Measurements from ENCODE around the gene ADCY10. TPM values are rescaled to one million over a fixed set of nuclear protein-coding genes. Genes with fewer than 3 reads are reported as not detected.

ADCY10 gene
- total and polyA plus RNA-seq, 12 donors = 0.07 to 0.61 (median 0.24) TPM; not detected in 2

- Histone ChIP-seq H3K27ac (no peak overlapping the region), H3K4me1 (replicated peaks in 1 of 2) (no peaks in the 10 kb centered on the region), H3K4me3 (no peak overlapping the region), H3K36me3 (replicated peaks in 1 of 2) (no peaks in the 10 kb centered on the region), H3K9me3 (replicated peaks in 1 of 3) (no peaks in the 10 kb centered on the region), H3K27me3 (no peaks in the 10 kb centered on the region)
- WGBS, 4 donors = 82 to 87% (median 85%) methylated on average over 8 of the region's 8 CpGs
- intact Hi-C loops (cut with DNase I) = no loop called here
- TF ChIP-seq POLR2A (IDR thresholded peaks at IDR 0.05) = no peak
- TF ChIP-seq CTCF (IDR thresholded peaks at IDR 0.05) = no peak
- DNase-seq = no peak
These were observed 52.1 kb downstream of the ADCY10 start for GRCh38 chr1:167861664-167862381.

- no peaks in the 10 kb centered on the region for H3K36me3 ChIP-seq (replicated peaks in 1 of 2)
These were observed 53.6 kb downstream of the ADCY10 start for GRCh38 chr1:167860231-167860923.

DNA sequence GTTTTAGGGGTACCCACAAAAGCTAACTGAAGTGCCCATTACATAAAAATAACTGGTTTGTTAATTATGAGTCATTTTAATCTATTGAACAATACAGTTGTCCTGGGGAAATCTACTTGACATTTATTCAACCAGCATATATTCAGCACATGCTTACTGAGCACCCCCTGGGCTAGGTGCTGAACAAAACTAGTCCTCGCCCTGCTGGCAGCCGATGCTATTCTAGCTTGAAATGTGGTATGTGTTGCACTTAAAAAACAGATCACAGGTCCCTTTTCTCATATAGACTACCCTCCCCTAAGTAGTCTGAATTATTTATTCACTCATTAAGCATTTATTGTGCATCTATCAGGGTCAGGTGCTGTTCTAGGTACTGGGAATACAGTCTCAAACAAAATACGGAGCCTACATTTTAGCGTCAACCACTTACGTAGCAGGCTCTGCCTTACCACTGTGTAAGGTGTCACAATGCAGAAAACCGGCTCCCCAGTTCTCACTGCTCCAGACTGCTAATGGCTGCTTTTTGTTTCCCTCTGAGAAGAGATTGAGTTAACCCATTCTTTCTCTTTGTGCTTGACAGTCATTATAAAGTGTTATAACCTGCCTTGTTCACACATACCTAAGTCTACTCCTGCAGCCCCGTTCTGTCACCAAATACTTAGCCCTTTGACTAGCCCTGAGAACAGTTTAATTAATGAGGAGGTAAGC is 57.1 kb downstream of the ADCY10 start:
- Histone ChIP-seq H3K4me1 (replicated peaks in 1 of 2) (no peaks in the 10 kb centered on the region), H3K9me3 (replicated peaks in 1 of 3) (no peaks in the 10 kb centered on the region), H3K4me3 (no peak overlapping the region), H3K27ac (no peak overlapping the region), H3K27me3 (no peaks in the 10 kb centered on the region), H3K36me3 (replicated peaks in 1 of 2) (no peaks in the 10 kb centered on the region)
- no peak for TF ChIP-seq CTCF (IDR thresholded peaks at IDR 0.05)
- DNase-seq = no peak
- intact Hi-C loops (cut with DNase I) = no loop called here
- 84 to 88% (median 86%) methylated on average over 7 of the region's 7 CpGs for WGBS, 4 donors

More at GRCh38 chr1:167860231-167860923, 53.6 kb downstream of the ADCY10 start:
- H3K27ac ChIP-seq = no peak overlapping the region
- intact Hi-C loops (cut with DNase I) = no loop called here
- H3K27me3 ChIP-seq = no peaks in the 10 kb centered on the region
- TF ChIP-seq CTCF (IDR thresholded peaks at IDR 0.05) = no peak
- TF ChIP-seq POLR2A (IDR thresholded peaks at IDR 0.05) = no peak
- no peak overlapping the region for H3K4me3 ChIP-seq
- no peaks in the 10 kb centered on the region for H3K9me3 ChIP-seq (replicated peaks in 1 of 3)
- H3K4me1 ChIP-seq (replicated peaks in 1 of 2) = no peaks in the 10 kb centered on the region
- no peak for DNase-seq

GRCh38 chr1:167854184-167854583 is 59.8 kb downstream of the ADCY10 start:
- no peak overlapping the region for H3K27ac ChIP-seq
- no peaks in the 10 kb centered on the region for H3K4me1 ChIP-seq (replicated peaks in 1 of 2)
- TF ChIP-seq POLR2A (IDR thresholded peaks at IDR 0.05) (no peak), CTCF (IDR thresholded peaks at IDR 0.05) (no peak)
- H3K27me3 ChIP-seq = no peaks in the 10 kb centered on the region
- no peak for DNase-seq
- H3K36me3 ChIP-seq (replicated peaks in 1 of 2) = no peaks in the 10 kb centered on the region
- no peak overlapping the region for H3K4me3 ChIP-seq
- H3K9me3 ChIP-seq (replicated peaks in 1 of 3) = no peaks in the 10 kb centered on the region
- intact Hi-C loops (cut with DNase I) = no loop called here
- 78 to 87% (median 83%) methylated on average over 5 of the region's 5 CpGs for WGBS, 4 donors

Measured in adrenal gland (tissue), 12 donors.